Spleen (tissue), 11 donors: Measurements from ENCODE around the gene NR2C2AP. TPM values are rescaled to one million over a fixed set of nuclear protein-coding genes. Genes with fewer than 3 reads are reported as not detected.

Source experiments
- DNase-seq: peaks from one replicate; pipeline ENCODE4 v3.0.0-alpha.2; 2020
- H3K27ac ChIP-seq, 8 donors: fragments of 200-600 bp; sonication (generic) in 7 of 8; 1 replicate in 4 of 8; 2 replicates in 4 of 8; pipeline versions ENCODE4 v1.5.0 to v1.8.0; 2016 to 2021; ENCODE audit warnings: inconsistent platforms in 4 of 8, mild to moderate bottlenecking in 4 of 8, moderate library complexity in 1 of 8
- H3K27me3 ChIP-seq, 7 donors: fragments of 200-600 bp; sonication (generic) in 6 of 7; replicated peaks in 1 of 7; 1 replicate in 4 of 7; 2 replicates in 3 of 7; pipeline versions ENCODE4 v1.5.0 to v1.8.0; 2016 to 2021; ENCODE audit warnings: inconsistent platforms in 3 of 7, mild to moderate bottlenecking in 1 of 7
- H3K36me3 ChIP-seq, 6 donors: fragments of 200-600 bp; sonication (generic) in 5 of 6; 1 replicate in 4 of 6; 2 replicates in 2 of 6; pipeline versions ENCODE4 v1.5.0 to v1.8.0; 2016 to 2021; ENCODE audit warnings: inconsistent platforms in 2 of 6
- H3K4me1 ChIP-seq, 6 donors: fragments of 200-600 bp; sonication (generic) in 5 of 6; 1 replicate in 3 of 6; 2 replicates in 3 of 6; pipeline versions ENCODE4 v1.5.0 to v1.8.0; 2016 to 2021; ENCODE audit warnings: inconsistent platforms in 3 of 6
- H3K4me3 ChIP-seq, 8 donors: fragments of 200-600 bp; sonication (generic) in 7 of 8; 1 replicate in 4 of 8; 2 replicates in 4 of 8; pipeline versions ENCODE4 v1.5.0 to v1.8.0; 2016 to 2021; ENCODE audit warnings: inconsistent platforms in 4 of 8, mild to moderate bottlenecking in 4 of 8, moderate library complexity in 2 of 8
- H3K9me3 ChIP-seq, 8 donors: fragments of 200-600 bp; sonication (generic) in 7 of 8; 1 replicate in 4 of 8; 2 replicates in 4 of 8; pipeline versions ENCODE4 v1.5.0 to v1.8.0; 2016 to 2021; ENCODE audit warnings: inconsistent platforms in 4 of 8
- POLR2A ChIP-seq, 3 donors: fragments of 450-650 bp; IDR thresholded peaks; one replicate each; pipeline ENCODE4 v1.5.1; 2017; ENCODE audit warnings: antibody characterized with exemption in 3 of 3, mild to moderate bottlenecking in 1 of 3
- POLR2AphosphoS5 ChIP-seq, 3 donors: sonication (generic); formaldehyde crosslinking; IDR thresholded peaks; one replicate each; pipeline ENCODE4 v1.5.1; 2017; ENCODE audit warnings: antibody characterized with exemption in 3 of 3
- WGBS, 5 donors: extraction: QIAGEN DNeasy Blood & Tissue Kit in 3 of 5; methylation state at CpG; one replicate each; pipeline versions ENCODE4 v1.1.5 to v1.1.7; 2013 to 2018; 5-methylcytosine and 5-hydroxymethylcytosine counted together
- intact Hi-C: fragments of 100-400 bp; cut with DNase I; formaldehyde crosslinking; loops from one replicate; pipeline ENCODE4 v1.15.0; 2023; ENCODE audit warnings: low total_unique reads
- polyA plus RNA-seq, 3 donors: library from polyadenylated mRNA; stranded (reverse); fragments of 200-250 nt; gene quantifications; one replicate each; pipeline ENCODE4 v1.2.1, GENCODE V29; 2013
- total RNA-seq, 7 donors: library from RNA; depleted of rRNA in 3 of 7; stranded (reverse); fragments of >200 nt in 3 of 7; fragmentation: NEBNext Ultra II Directional in 4 of 7; extraction: Animal tissue kit (Norgen Biotek cat#: 25700) in 4 of 7; gene quantifications; one replicate each; pipeline versions ENCODE4 v1.1.0 to v1.2.1, GENCODE V29; 2016 to 2021
- TF ChIP-seq, protein P1 (sequence below), 11 experiments: fragments of 200-600 bp in 7 of 11; fragments of 450-650 bp in 4 of 11; sonication (generic) in 4 of 11; IDR thresholded peaks in 8 of 11; conservative IDR thresholded peaks in 3 of 11; 1 replicate in 7 of 11; 2 replicates in 4 of 11; pipeline versions ENCODE4 v1.4.0 to v1.8.0; 2016 to 2021; ENCODE audit warnings: antibody characterized with exemption in 11 of 11, inconsistent platforms in 4 of 11, mild to moderate bottlenecking in 1 of 11
- donor health status: healthy with polysubstance abuse.
- donor health status: DM: no; HTN: no; CAD: no; lungs with moderate emphysema.
- donor health status: DM: no; HTN: no; CAD: no.
- donor health status: Bipolar disorder and iron deficiency.
- donor health status: healthy.
- donor health status: DM: no; HTN: no; CAD: no.
- donor health status: DM: yes; HTN: yes; CAD: no.

Gene NR2C2AP
- total and polyA plus RNA-seq, 10 donors = 9.9 to 27.9 (median 14.5) TPM

DNA sequence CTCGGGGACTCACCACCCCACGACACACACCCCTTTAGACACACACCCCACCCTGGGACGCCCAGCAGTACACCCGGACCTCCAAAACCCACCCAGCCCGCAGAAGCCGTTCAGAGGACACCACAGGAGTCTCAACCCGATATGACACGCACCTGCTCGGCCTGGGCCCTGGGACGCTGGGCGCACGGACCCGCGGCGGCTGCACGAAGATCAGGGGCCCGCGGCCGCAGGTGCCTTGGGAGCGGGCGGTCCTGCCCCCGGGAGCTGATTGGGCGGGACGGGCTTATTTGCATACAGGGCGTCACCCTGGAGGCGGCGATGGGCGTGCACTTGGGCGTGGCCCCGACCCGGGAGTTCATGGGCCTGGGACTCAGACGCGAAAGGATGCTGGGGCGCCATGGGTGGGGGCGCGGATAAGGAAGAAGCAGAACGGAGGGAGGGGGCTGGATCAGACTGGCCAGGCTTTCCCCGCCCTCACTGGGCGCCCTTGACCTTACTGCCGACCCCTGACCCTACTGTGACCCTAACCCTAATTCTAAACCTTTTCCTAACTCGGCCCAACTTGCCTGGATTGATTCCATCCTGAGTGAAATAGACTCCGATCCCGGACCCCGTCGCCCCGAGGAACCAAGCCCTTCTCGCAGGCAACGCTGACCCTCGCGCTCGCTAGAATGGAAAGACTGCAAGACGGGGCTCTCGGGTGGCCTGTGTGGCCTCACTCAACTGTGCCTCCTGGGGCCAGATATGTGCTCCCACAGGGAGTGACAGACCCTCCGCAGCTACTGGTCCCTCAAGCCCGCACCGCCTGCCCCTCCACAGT, 33.0 kb downstream of the NR2C2AP start, which contains the start of gene MEF2B:
TSS of gene MEF2B (minus strand) at position 211 of the 820 bp plus-strand sequence. CDS start 19,528 bp downstream, outside the sequence.
- peak within 1 kb of the TSS in 1 of 8 donors; percentile 69 for H3K27ac ChIP-seq
- H3K9me3 ChIP-seq = no peaks in the 10 kb centered on the region
- H3K4me1 ChIP-seq = peaks cover 0 to 57% (median 21%) of the 10 kb centered on the region in 6 donors
- TF ChIP-seq POLR2AphosphoS5 (IDR thresholded peaks at IDR 0.05) (peak; percentile 61 to 82 (median 77)), POLR2A (IDR thresholded peaks at IDR 0.05) (no peak)
- peaks cover 0 to 19% (median 0%) of the 10 kb centered on the region in 7 donors for H3K27me3 ChIP-seq
- WGBS, 5 donors = 11 to 20% (median 14%) methylated on average over 55 to 56 of the region's 56 CpGs
- intact Hi-C loops = no loop called here
- H3K36me3 ChIP-seq = peaks cover 0 to 34% (median 0%) of the 10 kb centered on the region in 6 donors
- DNase-seq = peak; percentile 93
- H3K4me3 ChIP-seq = peak within 1 kb of the TSS in 6 of 8 donors; percentile 17 to 62 (median 23)

DNA sequence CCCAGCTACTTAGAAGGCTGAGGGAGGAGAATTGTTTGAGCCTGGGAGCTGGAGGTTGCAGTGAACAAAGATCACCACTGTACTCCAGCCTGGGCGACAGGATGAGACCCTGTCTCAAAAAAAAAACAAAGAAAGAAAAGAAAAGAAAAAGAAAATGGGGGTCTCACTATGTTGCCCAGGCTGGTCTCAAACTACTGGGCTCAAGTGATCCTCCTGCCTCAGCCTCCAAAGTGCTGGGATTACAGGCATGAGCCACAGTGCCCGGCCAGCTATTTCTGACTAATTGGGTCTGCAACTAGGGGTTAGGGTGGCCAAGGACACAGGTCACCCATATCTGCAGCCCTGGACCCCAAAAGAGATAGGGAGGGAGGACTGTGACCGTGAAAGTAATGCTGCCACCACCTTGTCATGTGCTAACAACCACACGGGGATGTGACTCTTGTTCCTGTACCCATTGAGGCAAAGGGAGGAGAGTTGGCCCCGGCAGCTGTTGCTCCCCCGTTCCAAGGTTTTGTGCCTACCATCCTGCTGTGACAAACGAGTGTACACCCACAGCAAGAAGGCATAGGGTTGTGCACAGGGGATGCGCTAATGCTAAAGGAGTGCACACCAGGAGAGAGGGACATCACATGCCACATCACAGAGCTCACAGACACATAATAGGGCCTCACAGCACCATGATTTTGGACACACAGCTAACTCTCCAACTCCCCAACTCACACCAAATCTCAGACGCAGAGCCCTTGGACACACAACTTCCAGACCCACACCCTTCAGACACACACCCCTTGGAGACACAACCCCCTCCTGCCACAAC, 33.8 kb downstream of the NR2C2AP start:
- peaks cover 0 to 49% (median 15%) of the 10 kb centered on the region in 6 donors for H3K4me1 ChIP-seq
- intact Hi-C loops = no loop called here
- H3K4me3 ChIP-seq = peak overlapping the region in 3 of 8 donors; percentile 17 to 62 (median 34)
- no peak overlapping the region for H3K27ac ChIP-seq
- DNase-seq = no peak
- peaks cover 0 to 40% (median 0%) of the 10 kb centered on the region in 6 donors for H3K36me3 ChIP-seq
- no peaks in the 10 kb centered on the region for H3K9me3 ChIP-seq
- peaks cover 0 to 19% (median 0%) of the 10 kb centered on the region in 7 donors for H3K27me3 ChIP-seq
- 67 to 86% (median 77%) methylated on average over 9 of the region's 9 CpGs for WGBS, 5 donors
- TF ChIP-seq POLR2A (IDR thresholded peaks at IDR 0.05) = no peak
- TF ChIP-seq, protein P1, sequence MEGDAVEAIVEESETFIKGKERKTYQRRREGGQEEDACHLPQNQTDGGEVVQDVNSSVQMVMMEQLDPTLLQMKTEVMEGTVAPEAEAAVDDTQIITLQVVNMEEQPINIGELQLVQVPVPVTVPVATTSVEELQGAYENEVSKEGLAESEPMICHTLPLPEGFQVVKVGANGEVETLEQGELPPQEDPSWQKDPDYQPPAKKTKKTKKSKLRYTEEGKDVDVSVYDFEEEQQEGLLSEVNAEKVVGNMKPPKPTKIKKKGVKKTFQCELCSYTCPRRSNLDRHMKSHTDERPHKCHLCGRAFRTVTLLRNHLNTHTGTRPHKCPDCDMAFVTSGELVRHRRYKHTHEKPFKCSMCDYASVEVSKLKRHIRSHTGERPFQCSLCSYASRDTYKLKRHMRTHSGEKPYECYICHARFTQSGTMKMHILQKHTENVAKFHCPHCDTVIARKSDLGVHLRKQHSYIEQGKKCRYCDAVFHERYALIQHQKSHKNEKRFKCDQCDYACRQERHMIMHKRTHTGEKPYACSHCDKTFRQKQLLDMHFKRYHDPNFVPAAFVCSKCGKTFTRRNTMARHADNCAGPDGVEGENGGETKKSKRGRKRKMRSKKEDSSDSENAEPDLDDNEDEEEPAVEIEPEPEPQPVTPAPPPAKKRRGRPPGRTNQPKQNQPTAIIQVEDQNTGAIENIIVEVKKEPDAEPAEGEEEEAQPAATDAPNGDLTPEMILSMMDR (IDR thresholded peaks at IDR 0.05 in 8 of 11, conservative IDR thresholded peaks at IDR 0.05 in 3 of 11) = no peak

DNA sequence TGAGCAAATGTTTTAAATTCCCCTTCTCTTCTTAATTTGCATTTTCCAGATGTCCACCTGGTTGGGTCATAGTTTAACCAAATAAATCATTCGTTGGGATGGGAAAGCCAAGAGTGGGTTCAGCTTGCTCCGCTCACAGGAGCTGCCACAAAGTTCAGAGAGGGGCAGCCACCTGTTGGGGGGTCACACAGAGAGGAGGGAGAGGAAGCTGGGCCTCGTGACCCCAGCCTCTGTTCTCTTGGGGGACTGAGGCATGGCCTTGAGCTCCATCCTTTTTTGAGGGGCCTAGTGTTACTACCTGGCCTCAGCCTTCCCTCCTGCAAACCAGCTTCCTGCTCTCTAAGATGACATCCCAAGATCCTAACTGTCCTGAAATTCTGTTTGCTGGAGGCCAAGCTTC, 35.6 kb downstream of the NR2C2AP start:
- WGBS, 5 donors = 75 to 88% (median 81%) methylated on average over 3 of the region's 3 CpGs
- intact Hi-C loops = no loop called here
- no peak for DNase-seq
- Histone ChIP-seq H3K4me1 (peaks cover 0 to 37% (median 15%) of the 10 kb centered on the region in 6 donors), H3K27me3 (peaks cover 0 to 19% (median 0%) of the 10 kb centered on the region in 7 donors), H3K4me3 (no peak overlapping the region), H3K27ac (no peak overlapping the region), H3K36me3 (peaks cover 0 to 37% (median 0%) of the 10 kb centered on the region in 6 donors), H3K9me3 (no peaks in the 10 kb centered on the region)
- TF ChIP-seq, protein P1 (IDR thresholded peaks at IDR 0.05 in 8 of 11, conservative IDR thresholded peaks at IDR 0.05 in 3 of 11) = no peak
- no peak for TF ChIP-seq POLR2AphosphoS5 (IDR thresholded peaks at IDR 0.05)
- TF ChIP-seq POLR2A (IDR thresholded peaks at IDR 0.05) = no peak

DNA sequence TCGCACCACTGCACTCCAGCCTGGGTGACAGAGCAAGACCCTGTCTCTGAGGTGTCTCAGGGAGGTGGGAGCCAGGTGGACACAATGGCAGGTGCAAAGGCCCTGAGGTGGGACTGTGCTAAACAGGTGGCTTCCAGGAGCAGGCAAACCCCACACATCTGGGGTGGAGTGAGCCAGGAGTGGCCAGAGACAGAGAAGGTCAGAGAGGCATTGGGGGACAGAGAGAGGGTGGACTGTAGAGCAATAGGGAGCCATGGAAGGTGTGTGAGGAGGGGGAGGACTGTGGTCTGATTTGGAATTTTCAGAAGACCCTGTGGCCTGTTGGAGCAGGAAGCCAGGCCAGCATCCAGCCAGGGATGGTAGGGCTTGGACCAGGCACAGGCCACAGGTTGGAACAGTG, 37.8 kb downstream of the NR2C2AP start:
- Histone ChIP-seq H3K27ac (no peak overlapping the region), H3K27me3 (peaks cover 0 to 13% (median 0%) of the 10 kb centered on the region in 7 donors), H3K9me3 (no peaks in the 10 kb centered on the region), H3K36me3 (peaks cover 0 to 24% (median 0%) of the 10 kb centered on the region in 6 donors), H3K4me3 (no peak overlapping the region), H3K4me1 (peaks cover 0 to 26% (median 15%) of the 10 kb centered on the region in 6 donors)
- intact Hi-C loops = no loop called here
- no peak for DNase-seq
- 91 to 100% (median 93%) methylated on average over 1 of the region's 1 CpG for WGBS, 5 donors
- TF ChIP-seq, protein P1 (IDR thresholded peaks at IDR 0.05 in 8 of 11, conservative IDR thresholded peaks at IDR 0.05 in 3 of 11) = no peak
- TF ChIP-seq POLR2AphosphoS5 (IDR thresholded peaks at IDR 0.05) (no peak), POLR2A (IDR thresholded peaks at IDR 0.05) (no peak)
